Endodermal cell (in vitro differentiated cells): ENCODE measurements around the gene LEKR1. TPM values are rescaled to one million over a fixed set of nuclear protein-coding genes. Genes with fewer than 3 reads are reported as not detected.

Experiments
- DNase-seq: peaks from one replicate; pipeline ENCODE4 v3.0.0-alpha.2; 2017
- H3K27ac ChIP-seq: 2 replicates; pipeline ENCODE4 v1.5.1; 2013; ENCODE audit warnings: mild to moderate bottlenecking, low read depth, low read length, moderate library complexity
- H3K27me3 ChIP-seq: 2 replicates; pipeline ENCODE4 v1.6.1; 2013; ENCODE audit warnings: mild to moderate bottlenecking, low read length, moderate library complexity; ENCODE audit not compliant: insufficient read depth, control insufficient read depth, poor library complexity, severe bottlenecking
- H3K36me3 ChIP-seq: 2 replicates; pipeline ENCODE4 v1.7.0; 2013; ENCODE audit warnings: mild to moderate bottlenecking, low read length, moderate library complexity; ENCODE audit not compliant: control insufficient read depth, insufficient read depth
- H3K4me1 ChIP-seq: one replicate; pipeline ENCODE4 v1.7.0; 2013; ENCODE audit warnings: low read length; ENCODE audit not compliant: control insufficient read depth, insufficient read depth
- H3K4me3 ChIP-seq: 2 replicates; pipeline ENCODE4 v1.5.1; 2013; ENCODE audit warnings: mild to moderate bottlenecking, low read length, moderate library complexity
- H3K9ac ChIP-seq: 2 replicates; pipeline ENCODE4 v1.6.1; 2013; ENCODE audit warnings: mild to moderate bottlenecking, low read length, moderate library complexity; ENCODE audit not compliant: poor library complexity, severe bottlenecking; ENCODE audit errors: extremely low read depth
- H3K9me3 ChIP-seq: 2 replicates; pipeline ENCODE4 v1.6.1; 2013; ENCODE audit warnings: mild to moderate bottlenecking, low read length, moderate library complexity; ENCODE audit not compliant: control insufficient read depth
- H3K27ac Mint-ChIP-seq: 2 replicates; pipeline ENCODE4 v1.8.0; 2020; ENCODE audit warnings: mixed read lengths
- H3K27me3 Mint-ChIP-seq: 2 replicates; pipeline ENCODE4 v1.8.0; 2021; ENCODE audit warnings: mild to moderate bottlenecking, mixed read lengths; ENCODE audit not compliant: insufficient read depth
- H3K36me3 Mint-ChIP-seq: 2 replicates; pipeline ENCODE4 v1.8.0; 2020; ENCODE audit warnings: low read depth, mixed read lengths
- H3K4me1 Mint-ChIP-seq: 2 replicates; pipeline ENCODE4 v1.8.0; 2020; ENCODE audit warnings: mixed read lengths
- H3K4me3 Mint-ChIP-seq: 2 replicates; pipeline ENCODE4 v1.8.0; 2020; ENCODE audit warnings: mild to moderate bottlenecking, moderate library complexity, mixed read lengths
- H3K9me3 Mint-ChIP-seq: 2 replicates; pipeline ENCODE4 v1.8.0; 2020; ENCODE audit warnings: mild to moderate bottlenecking, mixed read lengths
- WGBS, 2 experiments: methylation state at CpG; one replicate each; pipeline versions ENCODE4 v1.1.5 to v1.1.7; 2013; ENCODE audit warnings: missing lambda C conversion rate in 2 of 2, mixed read lengths in 1 of 2; ENCODE audit not compliant: insufficient coverage in 1 of 2, insufficient read length in 1 of 2; 5-methylcytosine and 5-hydroxymethylcytosine counted together
- total RNA-seq, 2 donors: library from RNA; stranded (reverse); fragmentation: NEBNext Ultra II Directional in 1 of 2; extraction: Animal tissue kit (Norgen Biotek cat#: 25700) in 1 of 2; gene quantifications; 2 replicates in 1 of 2; 3 replicates in 1 of 2; pipeline ENCODE4 v1.2.1, GENCODE V29; 2021
- TF ChIP-seq, protein P1 (sequence below): fragments of 200-600 bp; sonication (generic); conservative IDR thresholded peaks from 2 replicates; pipeline ENCODE4 v1.5.0; 2021; ENCODE audit warnings: antibody characterized with exemption, mild to moderate bottlenecking

The LEKR1 gene
- total RNA-seq, 2 donors from 2014 or later: 1.0 to 1.2 TPM

GRCh38 chr3:156811089-156811862 lies 14.9 kb upstream of the LEKR1 start:
- no peak for DNase-seq
- no peaks in the 10 kb centered on the region for H3K9me3 ChIP-seq
- 71% methylated on average over 2 of the region's 2 CpGs; no CpG with 5 or more reads in 1 of the 2 experiments for WGBS, 2 experiments
- no peak overlapping the region for H3K9ac ChIP-seq
- peaks cover 12% of the 10 kb centered on the region for H3K27me3 ChIP-seq
- Mint-ChIP-seq H3K9me3 (no peaks in the 10 kb centered on the region), H3K36me3 (no peaks in the 10 kb centered on the region), H3K27ac (no peak overlapping the region), H3K27me3 (peaks cover 30% of the 10 kb centered on the region), H3K4me1 (peaks cover 28% of the 10 kb centered on the region), H3K4me3 (no peak overlapping the region)
- TF ChIP-seq, protein P1, sequence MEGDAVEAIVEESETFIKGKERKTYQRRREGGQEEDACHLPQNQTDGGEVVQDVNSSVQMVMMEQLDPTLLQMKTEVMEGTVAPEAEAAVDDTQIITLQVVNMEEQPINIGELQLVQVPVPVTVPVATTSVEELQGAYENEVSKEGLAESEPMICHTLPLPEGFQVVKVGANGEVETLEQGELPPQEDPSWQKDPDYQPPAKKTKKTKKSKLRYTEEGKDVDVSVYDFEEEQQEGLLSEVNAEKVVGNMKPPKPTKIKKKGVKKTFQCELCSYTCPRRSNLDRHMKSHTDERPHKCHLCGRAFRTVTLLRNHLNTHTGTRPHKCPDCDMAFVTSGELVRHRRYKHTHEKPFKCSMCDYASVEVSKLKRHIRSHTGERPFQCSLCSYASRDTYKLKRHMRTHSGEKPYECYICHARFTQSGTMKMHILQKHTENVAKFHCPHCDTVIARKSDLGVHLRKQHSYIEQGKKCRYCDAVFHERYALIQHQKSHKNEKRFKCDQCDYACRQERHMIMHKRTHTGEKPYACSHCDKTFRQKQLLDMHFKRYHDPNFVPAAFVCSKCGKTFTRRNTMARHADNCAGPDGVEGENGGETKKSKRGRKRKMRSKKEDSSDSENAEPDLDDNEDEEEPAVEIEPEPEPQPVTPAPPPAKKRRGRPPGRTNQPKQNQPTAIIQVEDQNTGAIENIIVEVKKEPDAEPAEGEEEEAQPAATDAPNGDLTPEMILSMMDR: no peak
- H3K4me3 ChIP-seq: no peak overlapping the region
- H3K4me1 ChIP-seq: peaks cover 2% of the 10 kb centered on the region
- peak overlapping the region; percentile 39 for H3K27ac ChIP-seq
- H3K36me3 ChIP-seq: no peaks in the 10 kb centered on the region

GRCh38 chr3:156812521-156813335 lies 13.4 kb upstream of the LEKR1 start:
- Histone ChIP-seq H3K27me3 (peaks cover 19% of the 10 kb centered on the region), H3K36me3 (no peaks in the 10 kb centered on the region), H3K9ac (no peak overlapping the region), H3K9me3 (no peaks in the 10 kb centered on the region), H3K27ac (no peak overlapping the region), H3K4me3 (no peak overlapping the region), H3K4me1 (peaks cover 4% of the 10 kb centered on the region)
- H3K27ac Mint-ChIP-seq: no peak overlapping the region
- no peak for DNase-seq
- H3K36me3 Mint-ChIP-seq: no peaks in the 10 kb centered on the region
- 79 to 92% methylated on average over 6 of the region's 6 CpGs for WGBS, 2 experiments
- H3K27me3 Mint-ChIP-seq: peaks cover 38% of the 10 kb centered on the region
- TF ChIP-seq, protein P1: no peak
- no peak overlapping the region for H3K4me3 Mint-ChIP-seq
- H3K4me1 Mint-ChIP-seq: peaks cover 31% of the 10 kb centered on the region
- H3K9me3 Mint-ChIP-seq: no peaks in the 10 kb centered on the region

- peaks cover 49% of the 10 kb centered on the region for H3K27me3 Mint-ChIP-seq
- H3K9ac ChIP-seq: no peak overlapping the region
- H3K27ac Mint-ChIP-seq: no peak overlapping the region
- no peaks in the 10 kb centered on the region for H3K36me3 ChIP-seq
- no peaks in the 10 kb centered on the region for H3K36me3 Mint-ChIP-seq
- WGBS, 2 experiments: no CpG with 5 or more reads among the region's 2 CpGs
- no peak overlapping the region for H3K27ac ChIP-seq
- TF ChIP-seq, protein P1: no peak
- no peak for DNase-seq
- H3K4me3 ChIP-seq: no peak overlapping the region
- H3K4me1 Mint-ChIP-seq: peaks cover 27% of the 10 kb centered on the region
- no peaks in the 10 kb centered on the region for H3K9me3 Mint-ChIP-seq
- no peak overlapping the region for H3K4me3 Mint-ChIP-seq
- H3K9me3 ChIP-seq: no peaks in the 10 kb centered on the region
- peaks cover 4% of the 10 kb centered on the region for H3K4me1 ChIP-seq
- peaks cover 25% of the 10 kb centered on the region for H3K27me3 ChIP-seq
These were observed 11.9 kb upstream of the LEKR1 start for GRCh38 chr3:156814295-156814694.
